Measurements from ENCODE around the gene FZD8. TPM values are rescaled to one million over a fixed set of nuclear protein-coding genes. Genes with fewer than 3 reads are reported as not detected.

The FZD8 gene
- total RNA-seq, 1 experiment from 2014 or later = 13.8 TPM

DNA sequence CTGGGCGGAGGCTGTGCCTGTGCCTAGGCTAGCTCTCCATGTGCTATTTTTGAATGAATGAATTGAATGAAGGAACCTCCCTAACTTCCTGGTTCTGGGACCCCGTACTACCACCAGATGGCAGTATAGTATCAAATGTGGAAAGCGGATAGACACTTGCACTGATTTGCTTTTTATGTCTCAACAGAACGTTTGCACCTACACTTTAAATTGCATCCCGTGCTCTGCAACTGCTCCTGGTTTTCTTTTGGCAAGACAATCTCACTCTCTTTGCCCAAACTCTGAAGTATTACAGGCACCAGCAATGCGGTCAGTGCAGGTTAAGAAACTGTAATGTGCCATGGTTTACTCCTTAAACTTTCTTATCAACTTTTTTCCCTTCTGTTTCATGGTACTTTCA is 6.5 kb downstream of the FZD8 start:
- Histone ChIP-seq H3K56ac (ENCODE audit: insufficient read length, low read depth, low read length) (no peak overlapping the region), H2BK120ac (ENCODE audit: low read depth, low read length, poor library complexity, severe bottlenecking) (no peak overlapping the region), H3K23ac (ENCODE audit: insufficient read length, low read depth, low read length) (no peak overlapping the region), H3K9me3 (ENCODE audit: control insufficient read depth, low read depth, low read length) (no peaks in the 10 kb centered on the region), H3K18ac (ENCODE audit: insufficient read length, low read depth, low read length) (no peak overlapping the region), H3K14ac (ENCODE audit: insufficient read depth, low read length) (no peak overlapping the region), H3K23me2 (ENCODE audit: insufficient read length, low read depth, low read length, poor library complexity, severe bottlenecking) (peaks cover 3% of the 10 kb centered on the region), H3K79me2 (ENCODE audit: insufficient read depth, low read length) (no peaks in the 10 kb centered on the region), H4K91ac (ENCODE audit: insufficient read length, low read depth, low read length) (no peak overlapping the region), H2BK12ac (ENCODE audit: insufficient read length, low read depth, low read length) (no peak overlapping the region), H3K4me2 (ENCODE audit: insufficient read depth, insufficient read length, low read length) (no peak overlapping the region), H3K27ac (ENCODE audit: insufficient read length, low read depth, low read length) (no peak overlapping the region), H2BK20ac (ENCODE audit: low read depth, low read length, poor library complexity, severe bottlenecking) (no peak overlapping the region), H2AFZ (ENCODE audit: low read length) (no peak overlapping the region), H4K8ac (replicated peaks; ENCODE audit: insufficient read length, low read depth, low read length) (no peak overlapping the region), H3K4me1 (ENCODE audit: insufficient read depth, low read length) (peaks cover 7% of the 10 kb centered on the region; the same call in 1 of the 2 replicates), H4K5ac (ENCODE audit: insufficient read length, low read depth, low read length) (no peak overlapping the region), H3K9ac (ENCODE audit: extremely low read depth, insufficient read length, low read length) (no peak overlapping the region), H2BK15ac (ENCODE audit: low read depth, low read length) (no peak overlapping the region), H4K20me1 (ENCODE audit: control insufficient read depth, insufficient read depth, insufficient read length) (no peaks in the 10 kb centered on the region), H3K4ac (ENCODE audit: low read depth, low read length) (no peak overlapping the region), H2BK5ac (ENCODE audit: insufficient read length, low read length) (no peak overlapping the region), H3T11ph (ENCODE audit: low read length) (no peak overlapping the region), H2AK5ac (ENCODE audit: insufficient read length, low read length) (no peak overlapping the region), H3K79me1 (ENCODE audit: insufficient read depth, low read depth, low read length, poor library complexity, severe bottlenecking) (no peaks in the 10 kb centered on the region), H3K27me3 (ENCODE audit: insufficient read depth, low read length) (peaks cover 6% of the 10 kb centered on the region; the same call in 1 of the 2 replicates)
- Mint-ChIP-seq H3K36me3 (ENCODE audit: insufficient read depth in 1 of 3, low read depth in 3 of 3) (no peaks in the 10 kb centered on the region; a peak in 1 of 7 replicates), H3K27me3 (ENCODE audit: low read depth) (peaks cover 13% of the 10 kb centered on the region), H3K4me3 (no peak overlapping the region; a peak in 2 of 5 replicates), H3K9me3 (no peaks in the 10 kb centered on the region), H3K4me1 (peaks cover 46 to 47% of the 10 kb centered on the region in 2 experiments), H3K27ac (no peak overlapping the region)
- TF ChIP-seq, protein P1, sequence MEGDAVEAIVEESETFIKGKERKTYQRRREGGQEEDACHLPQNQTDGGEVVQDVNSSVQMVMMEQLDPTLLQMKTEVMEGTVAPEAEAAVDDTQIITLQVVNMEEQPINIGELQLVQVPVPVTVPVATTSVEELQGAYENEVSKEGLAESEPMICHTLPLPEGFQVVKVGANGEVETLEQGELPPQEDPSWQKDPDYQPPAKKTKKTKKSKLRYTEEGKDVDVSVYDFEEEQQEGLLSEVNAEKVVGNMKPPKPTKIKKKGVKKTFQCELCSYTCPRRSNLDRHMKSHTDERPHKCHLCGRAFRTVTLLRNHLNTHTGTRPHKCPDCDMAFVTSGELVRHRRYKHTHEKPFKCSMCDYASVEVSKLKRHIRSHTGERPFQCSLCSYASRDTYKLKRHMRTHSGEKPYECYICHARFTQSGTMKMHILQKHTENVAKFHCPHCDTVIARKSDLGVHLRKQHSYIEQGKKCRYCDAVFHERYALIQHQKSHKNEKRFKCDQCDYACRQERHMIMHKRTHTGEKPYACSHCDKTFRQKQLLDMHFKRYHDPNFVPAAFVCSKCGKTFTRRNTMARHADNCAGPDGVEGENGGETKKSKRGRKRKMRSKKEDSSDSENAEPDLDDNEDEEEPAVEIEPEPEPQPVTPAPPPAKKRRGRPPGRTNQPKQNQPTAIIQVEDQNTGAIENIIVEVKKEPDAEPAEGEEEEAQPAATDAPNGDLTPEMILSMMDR (conservative IDR thresholded peaks at IDR 0.05) = peak; percentile 96
- peak; percentile 52 for DNase-seq
- no CpG with 5 or more reads among the region's 6 CpGs for WGBS (ENCODE audit: extremely low coverage, insufficient read length, low lambda C conversion rate)

Data from H9 (cell line).